Stimulated activated CD4-positive, alpha-beta T cell treated with anti-CD3 and anti-CD28 coated beads, Interleukin-1b, Interleukin-23, amount 100 ng/mL, for 48 hours (primary cell): ENCODE measurements around the gene SHROOM2.
A peak's percentile ranks its signal among the peaks of the same experiment; 100 is the strongest.

Source experiments
- DNase-seq: peaks from one replicate; pipeline ENCODE4 v3.0.0-alpha.2; 2020

Gene SHROOM2

GRCh38 chrX:9957743-9958142, 171.5 kb downstream of the SHROOM2 start:
- DNase-seq = no peak

GRCh38 chrX:9958183-9958582, 172.0 kb downstream of the SHROOM2 start:
- no peak for DNase-seq

- DNase-seq = no peak
These were observed 175.5 kb downstream of the SHROOM2 start for GRCh38 chrX:9961750-9962149.

GRCh38 chrX:9966775-9967408, 180.7 kb downstream of the SHROOM2 start, which contains the start of gene CLDN34:
Gene CLDN34 (plus strand): TSS chrX:9967358. CDS start chrX:9967358, 0 bp downstream.
- DNase-seq = no peak

- no peak for DNase-seq
These were observed 191.4 kb downstream of the SHROOM2 start for GRCh38 chrX:9977635-9978034.

- DNase-seq = no peak
These were observed 194.2 kb downstream of the SHROOM2 start for GRCh38 chrX:9980401-9980800.

- no peak for DNase-seq
These were observed 194.7 kb downstream of the SHROOM2 start for GRCh38 chrX:9980927-9981326.

- DNase-seq = no peak
These were observed 197.2 kb downstream of the SHROOM2 start for GRCh38 chrX:9983441-9983840.

GRCh38 chrX:9983846-9984245, 197.6 kb downstream of the SHROOM2 start:
- no peak for DNase-seq

- DNase-seq = no peak
These were observed 202.5 kb downstream of the SHROOM2 start for GRCh38 chrX:9988762-9989161.

GRCh38 chrX:9992061-9992460, 205.8 kb downstream of the SHROOM2 start:
- DNase-seq = no peak

GRCh38 chrX:9992724-9993123, 206.5 kb downstream of the SHROOM2 start:
- DNase-seq = no peak

- peak; percentile 65 for DNase-seq
These were observed 209.7 kb downstream of the SHROOM2 start for GRCh38 chrX:9995855-9996339.

- DNase-seq = no peak
These were observed 210.8 kb downstream of the SHROOM2 start for GRCh38 chrX:9997041-9997440.

- DNase-seq = peak; percentile 75
These were observed 211.3 kb downstream of the SHROOM2 start for GRCh38 chrX:9997524-9997923.
